HG03565 (cell line): ENCODE results near the gene GLT1D1.

Experiments
- ATAC-seq: cut with Tn5 transposase; IDR thresholded peaks from one replicate; pipeline ENCODE4 v1.9.1; 2021; ENCODE audit warnings: mild to moderate bottlenecking, moderate library complexity; ENCODE audit not compliant: unreplicated experiment

Gene GLT1D1

GRCh38 chr12:128992116-128992515 lies 138.8 kb downstream of the GLT1D1 start:
- no peak for ATAC-seq

GRCh38 chr12:128992550-128992949 lies 139.3 kb downstream of the GLT1D1 start:
- ATAC-seq = no peak

- no peak for ATAC-seq
These were observed 141.6 kb downstream of the GLT1D1 start for GRCh38 chr12:128994856-128995255.

- ATAC-seq = no peak
These were observed 142.3 kb downstream of the GLT1D1 start for GRCh38 chr12:128995619-128996018.

- no peak for ATAC-seq
These were observed 148.5 kb downstream of the GLT1D1 start for GRCh38 chr12:129001826-129002225.

GRCh38 chr12:129002427-129002826 lies 149.1 kb downstream of the GLT1D1 start:
- ATAC-seq = no peak

- ATAC-seq = no peak
These were observed 152.1 kb downstream of the GLT1D1 start for GRCh38 chr12:129005416-129005815.

- ATAC-seq = no peak
These were observed 152.6 kb downstream of the GLT1D1 start for GRCh38 chr12:129005829-129006228.

- no peak for ATAC-seq
These were observed 156.8 kb downstream of the GLT1D1 start for GRCh38 chr12:129009833-129010622.

GRCh38 chr12:129016159-129016558 lies 162.9 kb downstream of the GLT1D1 start:
- no peak for ATAC-seq

- no peak for ATAC-seq
These were observed 171.8 kb downstream of the GLT1D1 start for GRCh38 chr12:129025055-129025454.

- no peak for ATAC-seq
These were observed 175.6 kb downstream of the GLT1D1 start for GRCh38 chr12:129028844-129029243.
